Activated CD8-positive, alpha-beta memory T cell treated with anti-CD3 and anti-CD28 coated beads, Interleukin-2, amount 50 U/mL, for 1 hour (primary cell): Measurements from ENCODE around the gene HAPLN3.
"Not testable (repeated sequence)": the region's sequence is repeated elsewhere in the genome, so short reads cannot be mapped to it uniquely, and the experiment has no call there.

Experiments
- DNase-seq: peaks from one replicate; pipeline ENCODE4 v3.0.0-alpha.2; 2020; ENCODE audit errors: extremely low read depth

The HAPLN3 gene

GRCh38 chr15:88894819-88895767, at the start of gene HAPLN3:
Gene HAPLN3, minus strand, starts transcription at chr15:88895544. Its CDS starts 8,246 bp downstream, at chr15:88887298.
- no peak for DNase-seq

- DNase-seq, result no peak
Measured at GRCh38 chr15:88940110-88940675, 44.8 kb upstream of the HAPLN3 start.

- DNase-seq, result no peak
Measured at GRCh38 chr15:88939486-88939806, 44.1 kb upstream of the HAPLN3 start.

- DNase-seq, result no peak
Measured at GRCh38 chr15:88938802-88939485, 43.6 kb upstream of the HAPLN3 start.

GRCh38 chr15:88934449-88934848, 39.1 kb upstream of the HAPLN3 start:
- DNase-seq, result not testable (repeated sequence)

GRCh38 chr15:88932875-88933330, 37.6 kb upstream of the HAPLN3 start:
- no peak for DNase-seq

GRCh38 chr15:88932271-88932874, 37.0 kb upstream of the HAPLN3 start:
- DNase-seq, result no peak

- no peak for DNase-seq
Measured at GRCh38 chr15:88930579-88930978, 35.2 kb upstream of the HAPLN3 start.

GRCh38 chr15:88929358-88930098, 34.2 kb upstream of the HAPLN3 start:
- not testable (repeated sequence) for DNase-seq

- DNase-seq, result not testable (repeated sequence)
Measured at GRCh38 chr15:88928192-88928591, 32.8 kb upstream of the HAPLN3 start.

- DNase-seq, result not testable (repeated sequence)
Measured at GRCh38 chr15:88925648-88926047, 30.3 kb upstream of the HAPLN3 start.

- not testable (repeated sequence) for DNase-seq
Measured at GRCh38 chr15:88920892-88921435, 25.6 kb upstream of the HAPLN3 start.

- DNase-seq, result no peak
Measured at GRCh38 chr15:88920186-88920891, 25.0 kb upstream of the HAPLN3 start.

- DNase-seq, result no peak
Measured at GRCh38 chr15:88918738-88919137, 23.4 kb upstream of the HAPLN3 start.

- no peak for DNase-seq
Measured at GRCh38 chr15:88917760-88918159, 22.4 kb upstream of the HAPLN3 start.

- DNase-seq, result no peak
Measured at GRCh38 chr15:88915354-88915753, 20.0 kb upstream of the HAPLN3 start.

- no peak for DNase-seq
Measured at GRCh38 chr15:88913850-88914169, 18.5 kb upstream of the HAPLN3 start.

GRCh38 chr15:88913017-88913849, 17.9 kb upstream of the HAPLN3 start, which contains the start of gene MFGE8:
Gene MFGE8, minus strand, starts transcription at chr15:88913379. Its CDS starts 60 bp downstream, at chr15:88913319.
- DNase-seq, result no peak

GRCh38 chr15:88912500-88912921, 17.2 kb upstream of the HAPLN3 start:
- DNase-seq, result no peak

GRCh38 chr15:88911766-88912118, 16.4 kb upstream of the HAPLN3 start:
- no peak for DNase-seq
